HepG2 (cell line): ENCODE data around the gene PET100. TPM values are rescaled to one million over a fixed set of nuclear protein-coding genes. Genes with fewer than 3 reads are reported as not detected.
A peak's percentile ranks its signal among the peaks of the same experiment; 100 is the strongest.

Experiments
- CBFB ChIP-seq: sonication (generic); formaldehyde crosslinking; IDR thresholded peaks from 2 replicates; pipeline ENCODE4 v1.4.0; 2020; ENCODE audit warnings: missing genetic modification reagents
- GABPA ChIP-seq, 2 experiments: IDR thresholded peaks; 2 replicates each; pipeline ENCODE4 v1.6.1; 2011 to 2016; ENCODE audit warnings: low read depth in 2 of 2, low read length in 1 of 2, missing biosample characterization in 1 of 2, missing genetic modification characterization in 1 of 2
- GATAD1 ChIP-seq: IDR thresholded peaks from 2 replicates; pipeline ENCODE4 v1.6.1; 2016; ENCODE audit warnings: missing genetic modification reagents, missing compliant biosample characterization
- HNF1B ChIP-seq: sonication (generic); formaldehyde crosslinking; IDR thresholded peaks from 2 replicates; pipeline ENCODE4 v1.5.1; 2020; ENCODE audit warnings: mild to moderate bottlenecking, moderate library complexity, missing genetic modification reagents
- KDM2A ChIP-seq: sonication (generic); formaldehyde crosslinking; IDR thresholded peaks from 2 replicates; pipeline ENCODE4 v1.4.0; 2020; ENCODE audit warnings: low read depth, missing genetic modification reagents, borderline replicate concordance
- LBX2 ChIP-seq: sonication (generic); formaldehyde crosslinking; IDR thresholded peaks from 2 replicates; pipeline ENCODE4 v1.5.0; 2020; ENCODE audit warnings: missing genetic modification reagents, mild to moderate bottlenecking, borderline replicate concordance
- NFYC ChIP-seq: IDR thresholded peaks from 2 replicates; pipeline ENCODE4 v1.6.1; 2016; ENCODE audit warnings: missing genetic modification reagents, missing compliant biosample characterization
- POLR2G ChIP-seq: fragments of 200-400 bp; formaldehyde crosslinking; IDR thresholded peaks from 2 replicates; pipeline ENCODE4 v1.6.1; 2018; ENCODE audit warnings: mild to moderate bottlenecking, low read depth, low read length, moderate library complexity
- REXO4 ChIP-seq: sonication (generic); formaldehyde crosslinking; IDR thresholded peaks from 2 replicates; pipeline ENCODE4 v1.8.0; 2022; ENCODE audit warnings: missing genetic modification reagents, mild to moderate bottlenecking, borderline replicate concordance
- SP1 ChIP-seq, 2 experiments: fragments of 450-650 bp in 1 of 2; sonication (generic) in 1 of 2; formaldehyde crosslinking in 1 of 2; IDR thresholded peaks; 2 replicates each; pipeline versions ENCODE4 v1.4.0 to v1.6.1; 2016 to 2020; ENCODE audit warnings: missing genetic modification reagents in 1 of 2
- ZBTB14 ChIP-seq: sonication (generic); formaldehyde crosslinking; IDR thresholded peaks from 2 replicates; pipeline ENCODE4 v1.4.0; 2020; ENCODE audit warnings: missing genetic modification reagents
- ZFP62 ChIP-seq: sonication (generic); formaldehyde crosslinking; IDR thresholded peaks from 2 replicates; pipeline ENCODE4 v1.4.0; 2020; ENCODE audit warnings: missing genetic modification reagents
- polyA plus RNA-seq, 8 experiments: library from polyadenylated mRNA; depleted of rRNA in 3 of 8; stranded (reverse) in 7 of 8; unstranded in 1 of 8; fragments of >200 nt; fragmentation: Illumina TruSeq in 4 of 8; extraction: Trizol in 4 of 8; gene quantifications; 2 replicates each; pipeline versions ENCODE4 v1.2.1 to v1.2.3, GENCODE V29; 2011 to 2016; ENCODE audit warnings: low read depth in 4 of 8, missing spikeins in 1 of 8, mixed read lengths in 1 of 8; ENCODE audit not compliant: insufficient read depth in 1 of 8
- total RNA-seq, 5 experiments: library from RNA; depleted of rRNA; stranded (reverse); fragments of >200 nt; fragmentation: Illumina TruSeq; extraction: Trizol; gene quantifications; 2 replicates each; pipeline ENCODE4 v1.2.3, GENCODE V29; 2016; ENCODE audit warnings: low read depth in 1 of 5
- TF ChIP-seq, protein P1 (sequence below), 2 experiments: sonication (generic) in 1 of 2; formaldehyde crosslinking in 1 of 2; IDR thresholded peaks; 2 replicates each; pipeline versions ENCODE4 v1.4.0 to v1.6.1; 2018 to 2020; ENCODE audit warnings: missing genetic modification reagents in 2 of 2, borderline replicate concordance in 1 of 2, low read depth in 1 of 2, mild to moderate bottlenecking in 1 of 2, missing biosample characterization in 1 of 2
- TF ChIP-seq, protein P2 (sequence below): sonication (generic); formaldehyde crosslinking; IDR thresholded peaks from 2 replicates; pipeline ENCODE4 v1.4.0; 2020; ENCODE audit warnings: low read depth, mild to moderate bottlenecking, missing genetic modification reagents
- TF ChIP-seq, protein P3 (sequence below): sonication (generic); formaldehyde crosslinking; IDR thresholded peaks from 2 replicates; pipeline ENCODE4 v1.5.1; 2020; ENCODE audit warnings: mild to moderate bottlenecking, missing genetic modification reagents, moderate library complexity

Gene PET100
- total and polyA plus RNA-seq, 2 of the 13 experiments (the other 11 are each of a cell fraction or from before 2014, with no cell fraction given), result 22.3 to 66.5 TPM

DNA sequence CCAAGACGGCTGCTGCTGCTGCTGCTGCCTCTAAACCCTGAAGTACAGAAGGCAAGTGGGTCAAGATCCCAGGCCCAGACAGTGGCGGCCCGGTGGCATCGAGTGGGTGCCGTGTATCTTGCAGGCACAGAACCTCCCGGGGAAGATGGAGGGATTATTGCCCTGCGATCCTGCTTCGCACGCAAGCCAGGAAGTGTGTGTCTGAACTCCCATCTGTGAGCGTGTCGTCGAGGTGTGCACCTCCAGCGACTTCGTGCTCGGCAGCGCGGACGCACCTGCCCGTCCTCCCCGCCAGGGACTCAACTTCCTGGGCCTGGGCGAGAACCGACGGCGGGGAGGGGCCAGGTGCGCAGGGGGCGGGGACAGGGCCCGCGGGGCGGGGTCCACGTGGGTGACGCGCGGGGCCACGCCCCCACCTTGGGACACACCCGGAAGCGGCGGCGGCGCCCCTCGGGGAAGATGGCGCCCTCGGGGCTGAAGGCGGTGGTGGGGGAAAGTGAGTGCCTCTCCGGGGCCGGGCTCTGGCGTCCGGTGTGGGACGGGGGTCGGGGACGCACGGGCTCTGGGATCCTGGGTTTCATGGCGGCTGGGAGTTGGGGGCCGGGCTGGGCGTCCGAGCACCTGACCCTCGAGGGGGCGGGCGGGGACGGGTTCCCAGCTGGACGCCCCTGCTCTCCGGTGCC, 7.2 kb downstream of the PET100 start, which contains the start of gene STXBP2 (continued):
- TF ChIP-seq SP1 (IDR thresholded peaks at IDR 0.05) (no peak), SP1 (CRISPR knock-in tag; IDR thresholded peaks at IDR 0.05) (peak; percentile 90), GATAD1 (CRISPR knock-in tag) (peak; percentile 44), HNF1B (CRISPR knock-in tag) (peak; percentile 20; the same call in 1 of the 2 replicates), ZBTB14 (CRISPR knock-in tag) (no peak), KDM2A (CRISPR knock-in tag) (peak; percentile 84; the same call in 1 of the 2 replicates), CBFB (no peak), ZFP62 (CRISPR knock-in tag) (no peak), NFYC (CRISPR knock-in tag) (peak; percentile 19; the same call in 1 of the 2 replicates), POLR2G (peak; percentile 78), LBX2 (CRISPR knock-in tag) (peak; percentile 89; the same call in 1 of the 2 replicates), GABPA (IDR thresholded peaks at IDR 0.05; ENCODE audit: low read depth, low read length) (no peak), GABPA (CRISPR knock-in tag; IDR thresholded peaks at IDR 0.05; ENCODE audit: low read depth) (peak; percentile 45; the same call in 1 of the 2 replicates), REXO4 (CRISPR knock-in tag) (no peak)
- TF ChIP-seq, protein P1, sequence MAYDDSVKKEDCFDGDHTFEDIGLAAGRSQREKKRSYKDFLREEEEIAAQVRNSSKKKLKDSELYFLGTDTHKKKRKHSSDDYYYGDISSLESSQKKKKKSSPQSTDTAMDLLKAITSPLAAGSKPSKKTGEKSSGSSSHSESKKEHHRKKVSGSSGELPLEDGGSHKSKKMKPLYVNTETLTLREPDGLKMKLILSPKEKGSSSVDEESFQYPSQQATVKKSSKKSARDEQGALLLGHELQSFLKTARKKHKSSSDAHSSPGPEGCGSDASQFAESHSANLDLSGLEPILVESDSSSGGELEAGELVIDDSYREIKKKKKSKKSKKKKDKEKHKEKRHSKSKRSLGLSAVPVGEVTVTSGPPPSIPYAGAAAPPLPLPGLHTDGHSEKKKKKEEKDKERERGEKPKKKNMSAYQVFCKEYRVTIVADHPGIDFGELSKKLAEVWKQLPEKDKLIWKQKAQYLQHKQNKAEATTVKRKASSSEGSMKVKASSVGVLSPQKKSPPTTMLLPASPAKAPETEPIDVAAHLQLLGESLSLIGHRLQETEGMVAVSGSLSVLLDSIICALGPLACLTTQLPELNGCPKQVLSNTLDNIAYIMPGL (CRISPR knock-in tag; IDR thresholded peaks at IDR 0.05; ENCODE audit: borderline replicate concordance in 1 of 2, low read depth in 1 of 2), result peak; percentile 53 to 68; a peak in 3 of 4 replicates
- TF ChIP-seq, protein P2, sequence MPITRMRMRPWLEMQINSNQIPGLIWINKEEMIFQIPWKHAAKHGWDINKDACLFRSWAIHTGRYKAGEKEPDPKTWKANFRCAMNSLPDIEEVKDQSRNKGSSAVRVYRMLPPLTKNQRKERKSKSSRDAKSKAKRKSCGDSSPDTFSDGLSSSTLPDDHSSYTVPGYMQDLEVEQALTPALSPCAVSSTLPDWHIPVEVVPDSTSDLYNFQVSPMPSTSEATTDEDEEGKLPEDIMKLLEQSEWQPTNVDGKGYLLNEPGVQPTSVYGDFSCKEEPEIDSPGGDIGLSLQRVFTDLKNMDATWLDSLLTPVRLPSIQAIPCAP, result no peak
- TF ChIP-seq, protein P3, sequence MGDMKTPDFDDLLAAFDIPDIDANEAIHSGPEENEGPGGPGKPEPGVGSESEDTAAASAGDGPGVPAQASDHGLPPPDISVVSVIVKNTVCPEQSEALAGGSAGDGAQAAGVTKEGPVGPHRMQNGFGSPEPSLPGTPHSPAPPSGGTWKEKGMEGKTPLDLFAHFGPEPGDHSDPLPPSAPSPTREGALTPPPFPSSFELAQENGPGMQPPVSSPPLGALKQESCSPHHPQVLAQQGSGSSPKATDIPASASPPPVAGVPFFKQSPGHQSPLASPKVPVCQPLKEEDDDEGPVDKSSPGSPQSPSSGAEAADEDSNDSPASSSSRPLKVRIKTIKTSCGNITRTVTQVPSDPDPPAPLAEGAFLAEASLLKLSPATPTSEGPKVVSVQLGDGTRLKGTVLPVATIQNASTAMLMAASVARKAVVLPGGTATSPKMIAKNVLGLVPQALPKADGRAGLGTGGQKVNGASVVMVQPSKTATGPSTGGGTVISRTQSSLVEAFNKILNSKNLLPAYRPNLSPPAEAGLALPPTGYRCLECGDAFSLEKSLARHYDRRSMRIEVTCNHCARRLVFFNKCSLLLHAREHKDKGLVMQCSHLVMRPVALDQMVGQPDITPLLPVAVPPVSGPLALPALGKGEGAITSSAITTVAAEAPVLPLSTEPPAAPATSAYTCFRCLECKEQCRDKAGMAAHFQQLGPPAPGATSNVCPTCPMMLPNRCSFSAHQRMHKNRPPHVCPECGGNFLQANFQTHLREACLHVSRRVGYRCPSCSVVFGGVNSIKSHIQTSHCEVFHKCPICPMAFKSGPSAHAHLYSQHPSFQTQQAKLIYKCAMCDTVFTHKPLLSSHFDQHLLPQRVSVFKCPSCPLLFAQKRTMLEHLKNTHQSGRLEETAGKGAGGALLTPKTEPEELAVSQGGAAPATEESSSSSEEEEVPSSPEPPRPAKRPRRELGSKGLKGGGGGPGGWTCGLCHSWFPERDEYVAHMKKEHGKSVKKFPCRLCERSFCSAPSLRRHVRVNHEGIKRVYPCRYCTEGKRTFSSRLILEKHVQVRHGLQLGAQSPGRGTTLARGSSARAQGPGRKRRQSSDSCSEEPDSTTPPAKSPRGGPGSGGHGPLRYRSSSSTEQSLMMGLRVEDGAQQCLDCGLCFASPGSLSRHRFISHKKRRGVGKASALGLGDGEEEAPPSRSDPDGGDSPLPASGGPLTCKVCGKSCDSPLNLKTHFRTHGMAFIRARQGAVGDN (CRISPR knock-in tag), result peak; percentile 98
